Common myeloid progenitor, CD34-positive (primary cell): ENCODE measurements around the gene STK32B.
"Not testable (repeated sequence)": the region's sequence is repeated elsewhere in the genome, so short reads cannot be mapped to it uniquely, and the experiment has no call there.

Source experiments
- CTCF ChIA-PET: fragments of 350-600 bp; sonication (Branson Sonifier 250); formaldehyde crosslinking; loops from one replicate; lab custom pipeline; 2021; ENCODE audit warnings: antibody characterized with exemption; lab: Charles Lee
- POLR2A ChIA-PET: fragments of 350-600 bp; sonication (Branson Sonifier 250); formaldehyde crosslinking; loops from one replicate; lab custom pipeline; 2021; ENCODE audit warnings: antibody characterized with exemption; lab: Charles Lee
- DNase-seq, 3 donors: peaks; one replicate each; pipeline versions ENCODE4 v3.0.0 to v3.0.0-alpha.2; 2013
- H3K27ac ChIP-seq, 2 experiments: 1 replicate in 1 of 2; 2 replicates in 1 of 2; pipeline ENCODE4 v1.7.0; 2013; ENCODE audit warnings: inconsistent platforms in 2 of 2, low read length in 2 of 2, mild to moderate bottlenecking in 2 of 2, low read depth in 1 of 2, moderate library complexity in 1 of 2; ENCODE audit not compliant: severe bottlenecking in 2 of 2, insufficient read depth in 1 of 2, poor library complexity in 1 of 2
- H3K27me3 ChIP-seq, 5 experiments: replicated peaks in 2 of 5; 1 replicate in 3 of 5; 2 replicates in 2 of 5; pipeline versions ENCODE4 v1.6.1 to v1.7.0; 2013; ENCODE audit warnings: low read length in 4 of 5, mild to moderate bottlenecking in 2 of 5, moderate library complexity in 2 of 5, inconsistent platforms in 1 of 5; ENCODE audit not compliant: insufficient read depth in 5 of 5, control insufficient read depth in 4 of 5
- H3K36me3 ChIP-seq, 4 experiments: 1 replicate in 2 of 4; 2 replicates in 2 of 4; pipeline versions ENCODE4 v1.6.1 to v1.7.0; 2013; ENCODE audit warnings: low read length in 3 of 4, control low read depth in 1 of 4, mild to moderate bottlenecking in 1 of 4; ENCODE audit not compliant: control insufficient read depth in 4 of 4, insufficient read depth in 4 of 4
- H3K4me1 ChIP-seq, 4 experiments: 1 replicate in 3 of 4; 2 replicates in 1 of 4; pipeline versions ENCODE4 v1.6.1 to v1.7.1; 2013; ENCODE audit warnings: low read length in 3 of 4, mild to moderate bottlenecking in 3 of 4, control low read depth in 1 of 4, inconsistent platforms in 1 of 4, moderate library complexity in 1 of 4; ENCODE audit not compliant: control insufficient read depth in 4 of 4, insufficient read depth in 4 of 4; ENCODE audit errors: control extremely low read depth in 1 of 4
- H3K4me3 ChIP-seq, 7 experiments: 1 replicate in 4 of 7; 2 replicates in 3 of 7; pipeline versions ENCODE4 v1.5.1 to v1.7.0; 2013; ENCODE audit warnings: mild to moderate bottlenecking in 7 of 7, low read length in 6 of 7, moderate library complexity in 6 of 7, inconsistent platforms in 2 of 7, low read depth in 2 of 7, control low read depth in 1 of 7; ENCODE audit not compliant: insufficient read depth in 4 of 7, control insufficient read depth in 1 of 7; ENCODE audit errors: extremely low read depth in 1 of 7
- H3K9me3 ChIP-seq, 5 experiments: 1 replicate in 4 of 5; 2 replicates in 1 of 5; pipeline versions ENCODE4 v1.6.1 to v1.7.1; 2013; ENCODE audit warnings: low read length in 4 of 5, mild to moderate bottlenecking in 2 of 5, inconsistent platforms in 1 of 5, low read depth in 1 of 5, moderate library complexity in 1 of 5; ENCODE audit not compliant: control insufficient read depth in 4 of 5, insufficient read depth in 2 of 5; ENCODE audit errors: control extremely low read depth in 1 of 5
- WGBS: methylation state at CpG from one replicate; pipeline ENCODE4 v1.1.5; 2013; ENCODE audit not compliant: insufficient coverage; 5-methylcytosine and 5-hydroxymethylcytosine counted together

STK32B gene

DNA sequence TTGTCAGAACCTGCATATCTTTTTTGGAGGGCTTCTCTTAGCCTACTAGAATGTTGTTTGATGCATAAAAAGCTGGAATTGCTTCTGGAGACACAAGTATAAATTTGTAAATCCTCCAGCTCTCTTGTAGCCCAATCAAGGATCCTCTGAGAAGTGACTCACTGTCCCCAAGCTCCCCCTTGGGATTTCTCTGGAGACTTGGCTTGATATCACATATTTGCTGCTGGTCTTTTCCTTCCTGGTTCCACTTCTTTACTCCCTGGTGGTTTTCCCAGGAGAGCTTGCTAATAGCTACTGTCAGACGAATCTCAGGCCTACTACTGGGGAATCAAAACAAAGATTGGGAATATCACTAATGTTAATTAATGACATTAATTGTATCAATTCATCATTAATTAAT, 173.1 kb downstream of the STK32B start:
- CTCF ChIA-PET, result no interaction called here
- H3K27me3 ChIP-seq, result no peaks in the 10 kb centered on the region
- peaks cover 0 to 17% (median 5%) of the 10 kb centered on the region in 5 experiments for H3K9me3 ChIP-seq
- no peak for DNase-seq
- no CpG with 5 or more reads among the region's 1 CpG for WGBS
- H3K4me3 ChIP-seq, result no peak overlapping the region
- H3K27ac ChIP-seq, result no peak overlapping the region
- no peaks in the 10 kb centered on the region for H3K4me1 ChIP-seq
- POLR2A ChIA-PET, result no interaction called here
- peaks cover 0 to 2% (median 0%) of the 10 kb centered on the region in 4 experiments for H3K36me3 ChIP-seq

DNA sequence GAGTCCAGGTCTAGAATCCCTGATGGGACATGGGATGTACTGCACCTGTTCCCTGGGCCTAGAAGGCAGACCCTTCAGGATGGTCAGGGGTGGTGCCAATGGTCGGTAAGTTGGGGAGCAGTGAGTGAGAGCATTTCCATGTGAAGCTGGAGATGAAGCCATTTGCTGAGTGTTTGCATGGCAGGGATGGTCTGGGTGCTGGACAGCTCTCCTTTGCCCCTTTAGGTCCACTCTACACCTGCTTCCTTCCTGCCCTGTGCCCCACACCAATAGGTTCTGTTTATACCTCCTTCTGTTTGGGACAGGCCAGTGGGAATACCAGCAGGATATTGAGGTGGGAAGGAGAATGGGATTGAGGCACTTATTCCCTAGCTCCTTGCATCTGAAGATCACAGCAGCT, 181.3 kb downstream of the STK32B start:
- WGBS, result no CpG with 5 or more reads among the region's 1 CpG
- POLR2A ChIA-PET, result no interaction called here

DNA sequence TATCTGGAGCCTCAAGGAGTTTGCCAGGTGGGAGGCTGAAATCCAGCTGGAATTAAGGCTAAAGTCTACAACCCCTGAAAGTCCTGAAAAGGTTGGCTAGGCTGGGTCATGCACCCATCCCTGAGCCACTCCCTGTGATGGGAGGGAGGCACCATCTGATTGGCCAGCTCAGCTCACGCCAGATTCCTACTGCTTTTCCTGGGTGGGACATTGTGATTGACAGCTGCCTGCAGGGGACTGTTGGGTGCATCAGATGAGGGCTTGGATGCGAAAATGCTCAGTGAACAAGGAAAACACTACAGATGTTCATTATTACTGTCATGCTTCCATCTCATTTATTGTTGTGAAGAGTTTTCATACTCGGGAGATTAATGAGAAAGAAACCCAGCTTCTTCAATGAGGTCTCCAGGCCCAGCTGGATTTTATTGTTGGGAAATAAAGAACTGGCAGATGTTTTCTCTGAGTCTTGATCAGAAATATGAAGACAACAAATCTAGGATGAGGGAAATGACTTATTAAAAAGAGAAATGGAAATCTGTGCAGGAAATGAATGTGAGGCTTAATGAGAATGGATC, 185.9 kb downstream of the STK32B start:
- CTCF ChIA-PET, result no interaction called here
- Histone ChIP-seq H3K27me3 (no peaks in the 10 kb centered on the region), H3K9me3 (no peaks in the 10 kb centered on the region), H3K4me1 (no peaks in the 10 kb centered on the region), H3K4me3 (no peak overlapping the region), H3K27ac (no peak overlapping the region), H3K36me3 (no peaks in the 10 kb centered on the region)
- POLR2A ChIA-PET, result no interaction called here
- no peak for DNase-seq
- WGBS, result 73% methylated on average over 1 of the region's 3 CpGs

More for the DNA sequence above, 181.3 kb downstream of the STK32B start:
- Histone ChIP-seq H3K4me1 (no peaks in the 10 kb centered on the region), H3K4me3 (no peak overlapping the region), H3K27ac (no peak overlapping the region), H3K9me3 (no peaks in the 10 kb centered on the region), H3K36me3 (no peaks in the 10 kb centered on the region), H3K27me3 (no peaks in the 10 kb centered on the region)
- CTCF ChIA-PET, result no interaction called here
- DNase-seq, result no peak

DNA sequence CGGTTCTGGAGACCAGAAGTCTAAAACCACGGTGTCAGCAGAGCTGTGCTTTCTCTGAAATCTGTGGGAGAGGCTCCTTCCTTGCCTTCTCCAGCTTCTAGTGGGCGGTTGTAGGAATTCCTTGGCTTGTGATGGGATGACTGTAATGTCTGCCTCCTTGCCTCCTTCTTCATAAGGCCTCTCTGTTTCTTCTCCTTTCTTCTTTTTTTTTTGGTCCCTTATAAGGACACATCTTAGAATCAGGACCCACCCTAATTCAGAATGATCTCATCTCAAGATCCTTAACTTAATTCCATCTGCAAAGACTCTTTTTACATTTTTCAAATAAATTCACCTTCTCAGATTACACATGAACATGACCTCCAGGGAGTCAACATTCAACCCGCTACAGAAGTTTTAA, 186.9 kb downstream of the STK32B start:
- CTCF ChIA-PET, result no interaction called here
- no peak for DNase-seq
- POLR2A ChIA-PET, result interaction anchor here (0.6 kb wide), 1 partner anchor 723 kb away, joined by 5 read pairs; no protein-coding TSS in a partner anchor

DNA sequence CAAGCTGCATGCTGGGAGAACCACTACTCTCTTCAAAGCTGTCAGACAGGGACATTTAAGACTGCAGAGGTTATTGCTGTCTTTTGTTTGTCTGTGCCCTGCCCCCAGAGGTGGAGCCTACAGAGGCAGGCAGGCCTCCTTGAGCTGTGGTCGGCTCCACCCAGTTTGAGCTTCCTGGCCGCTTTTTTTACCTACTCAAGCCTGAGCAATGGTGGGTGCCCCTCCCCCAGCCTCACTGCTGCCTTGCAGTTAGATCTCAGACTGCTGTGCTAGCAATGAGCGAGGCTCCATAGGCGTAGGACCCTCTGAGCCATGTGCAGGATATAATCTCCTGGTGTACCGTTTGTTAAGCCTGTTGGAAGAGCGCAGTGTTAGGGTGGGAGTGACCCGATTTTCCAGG, 195.8 kb downstream of the STK32B start:
- CTCF ChIA-PET, H3K27ac ChIP-seq, POLR2A ChIA-PET, H3K9me3 ChIP-seq, H3K27me3 ChIP-seq, H3K4me3 ChIP-seq, H3K36me3 ChIP-seq, DNase-seq, H3K4me1 ChIP-seq: not testable (repeated sequence)
- WGBS, result 97% methylated on average over 7 of the region's 7 CpGs

More for the DNA sequence above, 186.9 kb downstream of the STK32B start:
- H3K4me1 ChIP-seq, result no peaks in the 10 kb centered on the region
- no peak overlapping the region for H3K4me3 ChIP-seq
- no peaks in the 10 kb centered on the region for H3K36me3 ChIP-seq
- WGBS, result 100% methylated on average over 2 of the region's 4 CpGs
- no peaks in the 10 kb centered on the region for H3K27me3 ChIP-seq
- no peaks in the 10 kb centered on the region for H3K9me3 ChIP-seq
- H3K27ac ChIP-seq, result no peak overlapping the region

DNA sequence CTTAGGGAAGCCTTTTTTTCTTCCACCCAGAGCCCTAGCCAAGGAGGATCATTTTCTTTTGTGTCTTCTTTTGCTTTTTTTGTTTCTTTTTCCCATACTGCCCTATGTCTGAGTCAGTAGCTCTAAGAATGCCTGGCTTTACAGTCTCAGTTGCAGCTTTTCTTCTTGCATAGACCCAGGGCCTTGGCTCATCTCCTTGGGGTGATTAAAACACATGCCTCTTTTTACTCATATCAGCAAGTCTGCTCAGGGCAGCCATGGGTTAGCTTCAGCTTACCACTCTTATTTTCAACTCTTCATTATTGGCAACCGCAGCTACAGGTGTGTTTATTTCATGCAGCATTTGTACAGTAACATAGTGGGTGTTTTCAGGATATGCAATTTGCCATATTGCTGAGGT, 196.5 kb downstream of the STK32B start:
- WGBS, result no CpG with 5 or more reads among the region's 1 CpG
- POLR2A ChIA-PET, result no interaction called here

DNA sequence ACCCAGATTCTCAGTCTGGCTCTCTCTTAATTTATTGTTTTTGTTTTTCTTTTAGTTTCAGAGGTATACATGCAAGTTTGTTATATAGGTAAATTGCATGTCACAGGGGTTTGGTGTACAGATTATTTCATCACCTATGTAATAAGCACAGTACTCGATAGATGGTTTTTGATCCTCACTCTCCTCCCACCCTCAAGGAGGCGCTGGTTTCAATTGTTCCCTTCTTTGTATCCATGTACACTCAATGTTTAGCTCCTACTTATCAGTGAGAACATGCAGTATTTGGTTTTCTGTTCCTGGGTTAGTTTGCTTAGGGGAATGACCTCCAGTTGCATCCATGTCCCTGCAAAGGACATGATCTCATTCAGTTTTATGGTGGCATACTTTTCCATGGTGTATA, 198.4 kb downstream of the STK32B start:
- Histone ChIP-seq H3K36me3 (no peaks in the 10 kb centered on the region), H3K9me3 (peaks cover 0 to 2% (median 0%) of the 10 kb centered on the region in 5 experiments), H3K27me3 (no peaks in the 10 kb centered on the region), H3K27ac (no peak overlapping the region), H3K4me3 (no peak overlapping the region), H3K4me1 (no peaks in the 10 kb centered on the region)
- ChIA-PET POLR2A (no interaction called here), CTCF (no interaction called here)
- no peak for DNase-seq
- WGBS, result 100% methylated on average over 2 of the region's 2 CpGs

More for the DNA sequence above, 196.5 kb downstream of the STK32B start:
- no peak overlapping the region for H3K4me3 ChIP-seq
- DNase-seq, result no peak
- no peaks in the 10 kb centered on the region for H3K27me3 ChIP-seq
- H3K36me3 ChIP-seq, result no peaks in the 10 kb centered on the region
- CTCF ChIA-PET, result interaction anchor here (0.9 kb wide), 1 partner anchor 12 kb away, joined by 3 read pairs; no protein-coding TSS in a partner anchor
- H3K27ac ChIP-seq, result no peak overlapping the region
- peaks cover 0 to 2% (median 0%) of the 10 kb centered on the region in 5 experiments for H3K9me3 ChIP-seq
- H3K4me1 ChIP-seq, result no peaks in the 10 kb centered on the region
